Activated CD4-positive, alpha-beta memory T cell treated with anti-CD3 and anti-CD28 coated beads, Interleukin-2, amount 10 ng/mL, durations not matched to agents 7 days and 5 days (primary cell): ENCODE measurements around the gene CALM3. TPM values are rescaled to one million over a fixed set of nuclear protein-coding genes. Genes with fewer than 3 reads are reported as not detected.
A peak's percentile ranks its signal among the peaks of the same experiment; 100 is the strongest.

ENCODE experiments used
- CTCF ChIA-PET: fragments of 350-600 bp; sonication (Branson Sonifier 250); formaldehyde crosslinking; loops from one replicate; lab custom pipeline; 2021; ENCODE audit warnings: antibody characterized with exemption, inconsistent platforms; lab: Charles Lee
- POLR2A ChIA-PET: fragments of 350-600 bp; sonication (Branson Sonifier 250); formaldehyde crosslinking; loops from one replicate; lab custom pipeline; 2021; ENCODE audit warnings: antibody characterized with exemption; lab: Charles Lee
- DNase-seq: peaks from one replicate; pipeline ENCODE4 v3.0.0-alpha.2; 2020
- H3K27ac Mint-ChIP-seq: one replicate; pipeline ENCODE4 v1.8.0; 2021; ENCODE audit warnings: mild to moderate bottlenecking, mixed read lengths
- H3K27me3 Mint-ChIP-seq: one replicate; pipeline ENCODE4 v1.8.0; 2021; ENCODE audit warnings: mixed read lengths
- H3K36me3 Mint-ChIP-seq: one replicate; pipeline ENCODE4 v1.8.0; 2021; ENCODE audit warnings: low read depth, mixed read lengths
- H3K4me1 Mint-ChIP-seq: one replicate; pipeline ENCODE4 v1.8.0; 2021; ENCODE audit warnings: mixed read lengths
- H3K4me3 Mint-ChIP-seq: one replicate; pipeline ENCODE4 v1.8.0; 2021; ENCODE audit warnings: mild to moderate bottlenecking, mixed read lengths
- H3K9me3 Mint-ChIP-seq: one replicate; pipeline ENCODE4 v1.8.0; 2021; ENCODE audit warnings: mixed read lengths
- total RNA-seq, 2 experiments: library from RNA; stranded (reverse); gene quantifications; one replicate each; pipeline ENCODE4 v1.2.3, GENCODE V29; 2021

The CALM3 gene
- total RNA-seq, 2 experiments from 2014 or later = 446 to 465 TPM

DNA sequence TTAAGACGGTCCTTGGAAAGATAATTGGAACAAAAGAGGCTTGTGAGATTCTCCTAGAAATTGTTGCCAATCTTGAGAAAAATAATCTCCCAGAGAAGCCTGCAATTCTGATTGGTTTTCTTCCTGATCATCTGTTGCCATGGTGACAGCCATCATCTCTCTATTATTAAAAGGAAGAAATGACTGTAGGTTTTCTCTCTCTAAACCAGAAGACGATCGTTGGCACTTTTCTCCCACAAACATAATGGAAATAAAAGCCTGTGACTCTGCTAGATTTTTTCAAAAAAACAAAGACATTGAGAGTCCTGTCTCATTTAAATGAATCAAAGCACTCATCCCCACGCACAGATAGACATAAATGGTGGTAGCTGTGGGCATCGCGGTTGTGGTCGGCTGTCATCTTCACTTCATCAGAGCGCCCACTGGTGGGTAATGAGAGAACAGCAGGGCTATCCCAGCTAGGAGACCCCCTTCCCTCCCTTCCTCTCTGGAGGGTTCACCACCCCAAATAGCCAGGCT lies 21.7 kb upstream of the CALM3 start:
- no peak overlapping the region for H3K4me3 Mint-ChIP-seq
- H3K9me3 Mint-ChIP-seq = no peaks in the 10 kb centered on the region
- peak; percentile 37 for DNase-seq
- ChIA-PET POLR2A (interaction anchor here (1.0 kb wide), 1 partner anchor 22 kb away, joined by 9 read pairs; the partner anchor contains the start of gene CALM3), CTCF (interaction anchor here (0.6 to 1.6 kb wide), 6 partner anchors 14 to 309 kb away, joined by 3 to 5 read pairs (median 4); partner anchors contain the start of gene CALM3)
- H3K27me3 Mint-ChIP-seq = peaks cover 3% of the 10 kb centered on the region
- no peaks in the 10 kb centered on the region for H3K36me3 Mint-ChIP-seq
- H3K27ac Mint-ChIP-seq = no peak overlapping the region
- peaks cover 17% of the 10 kb centered on the region for H3K4me1 Mint-ChIP-seq

DNA sequence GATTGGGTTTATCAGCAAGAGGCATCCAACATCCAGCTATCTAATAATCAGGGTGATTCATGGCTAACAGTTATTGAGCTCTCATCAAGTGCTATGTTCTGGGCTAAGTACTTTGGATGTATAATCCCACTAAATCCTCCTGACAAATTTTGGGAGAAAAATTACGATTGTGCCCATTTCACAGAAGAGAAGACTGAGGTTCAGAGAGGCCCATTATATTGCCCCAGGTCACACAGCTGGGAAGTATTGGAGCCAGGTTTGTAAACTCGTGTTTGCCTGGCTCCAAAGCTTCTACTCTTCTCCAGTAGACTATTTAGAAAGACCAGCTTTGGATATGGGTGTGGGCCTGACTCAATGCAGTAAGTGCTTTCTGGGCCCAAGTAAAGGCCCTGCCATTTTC lies 20.9 kb upstream of the CALM3 start:
- H3K4me3 Mint-ChIP-seq = no peak overlapping the region
- H3K36me3 Mint-ChIP-seq = no peaks in the 10 kb centered on the region
- ChIA-PET POLR2A (interaction anchor here (1.0 kb wide), 1 partner anchor 21 kb away, joined by 9 read pairs; the partner anchor contains the start of gene CALM3), CTCF (interaction anchor here (0.6 to 1.6 kb wide), 7 partner anchors 13 to 56 kb away, joined by 3 to 5 read pairs (median 3); partner anchors contain the start of gene CALM3)
- H3K4me1 Mint-ChIP-seq = peaks cover 13% of the 10 kb centered on the region
- H3K27ac Mint-ChIP-seq = no peak overlapping the region
- no peaks in the 10 kb centered on the region for H3K9me3 Mint-ChIP-seq
- no peak for DNase-seq
- H3K27me3 Mint-ChIP-seq = peaks cover 2% of the 10 kb centered on the region

DNA sequence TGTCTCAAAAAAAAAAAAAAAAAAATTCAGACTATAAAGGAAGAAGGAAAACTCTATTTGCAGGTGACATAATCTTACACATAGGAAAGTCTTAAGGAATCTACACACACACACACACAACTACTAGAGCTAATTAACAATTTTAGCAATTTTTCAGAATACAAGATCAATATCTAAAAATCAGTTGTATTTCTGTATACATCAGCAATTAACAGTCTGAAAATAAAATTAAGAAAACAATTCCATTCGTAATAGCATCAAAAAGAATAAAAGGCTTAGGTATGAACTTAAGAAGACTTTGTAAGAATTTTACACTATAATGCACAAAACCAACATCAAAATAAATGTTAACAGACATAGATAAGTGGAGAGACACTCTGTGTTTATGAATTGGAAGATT lies 15.6 kb upstream of the CALM3 start:
- DNase-seq = no peak
- POLR2A ChIA-PET = interaction anchor here (1.5 kb wide), 1 partner anchor 14 kb away, joined by 3 read pairs; no protein-coding TSS in a partner anchor
- peaks cover 2% of the 10 kb centered on the region for H3K27me3 Mint-ChIP-seq
- H3K27ac Mint-ChIP-seq = no peak overlapping the region
- no peaks in the 10 kb centered on the region for H3K36me3 Mint-ChIP-seq
- no peak overlapping the region for H3K4me3 Mint-ChIP-seq
- no peaks in the 10 kb centered on the region for H3K9me3 Mint-ChIP-seq
- peaks cover 3% of the 10 kb centered on the region for H3K4me1 Mint-ChIP-seq
- CTCF ChIA-PET = interaction anchor here (0.7 kb wide), 3 partner anchors 47 to 67 kb away, joined by 3 to 4 read pairs (median 3); no protein-coding TSS in a partner anchor

DNA sequence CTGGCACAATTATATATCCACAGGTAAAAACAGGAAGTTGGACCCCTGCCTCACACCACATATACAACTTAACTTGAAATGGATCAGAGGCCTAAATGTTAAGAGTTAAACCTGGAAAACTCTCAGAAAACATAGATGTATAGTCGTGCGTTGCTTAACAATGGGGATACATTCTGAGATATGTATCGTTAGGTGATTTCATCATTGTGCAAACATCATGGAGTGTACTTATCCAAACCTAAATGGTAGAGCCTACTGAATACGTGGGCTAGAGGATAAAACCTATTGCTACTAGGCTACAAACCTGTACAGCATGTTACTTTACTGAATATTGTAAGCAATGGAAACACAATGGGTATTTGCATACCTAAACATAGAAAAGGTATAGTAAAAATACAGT lies 14.8 kb upstream of the CALM3 start:
- Mint-ChIP-seq H3K4me1 (peaks cover 3% of the 10 kb centered on the region), H3K27ac (no peak overlapping the region), H3K36me3 (no peaks in the 10 kb centered on the region), H3K9me3 (no peaks in the 10 kb centered on the region), H3K4me3 (no peak overlapping the region), H3K27me3 (peaks cover 2% of the 10 kb centered on the region)
- CTCF ChIA-PET = no interaction called here
- POLR2A ChIA-PET = interaction anchor here (1.5 kb wide), 1 partner anchor 14 kb away, joined by 3 read pairs; no protein-coding TSS in a partner anchor
- DNase-seq = no peak

DNA sequence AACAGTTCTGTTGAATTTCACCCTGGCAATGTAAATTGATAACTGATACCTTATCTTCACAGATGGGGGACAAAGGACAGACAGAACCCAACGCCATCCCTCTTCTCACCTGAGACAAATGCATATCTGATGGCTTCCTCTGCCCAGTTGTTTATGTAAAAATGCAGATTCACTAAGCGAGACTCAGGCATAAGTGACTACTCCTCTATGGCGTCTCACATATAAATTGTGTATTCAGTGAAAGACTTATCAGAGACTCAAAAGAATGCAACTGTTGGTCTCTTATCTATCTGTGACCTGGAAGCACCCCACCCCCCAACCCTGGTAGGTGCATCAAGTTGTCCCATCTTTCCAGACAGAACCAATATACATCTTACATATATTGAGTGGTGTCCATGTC lies 13.3 kb upstream of the CALM3 start:
- DNase-seq = no peak
- ChIA-PET CTCF (interaction anchor here (1.0 kb wide), 1 partner anchor 48 kb away, joined by 3 read pairs; no protein-coding TSS in a partner anchor), POLR2A (interaction anchor here (0.6 to 1.7 kb wide), 2 partner anchors 13 to 242 kb away, joined by 3 to 6 read pairs; partner anchors contain the start of gene CALM3)
- Mint-ChIP-seq H3K27ac (no peak overlapping the region), H3K4me3 (no peak overlapping the region), H3K36me3 (no peaks in the 10 kb centered on the region), H3K4me1 (peaks cover 3% of the 10 kb centered on the region), H3K27me3 (peaks cover 3% of the 10 kb centered on the region), H3K9me3 (no peaks in the 10 kb centered on the region)

DNA sequence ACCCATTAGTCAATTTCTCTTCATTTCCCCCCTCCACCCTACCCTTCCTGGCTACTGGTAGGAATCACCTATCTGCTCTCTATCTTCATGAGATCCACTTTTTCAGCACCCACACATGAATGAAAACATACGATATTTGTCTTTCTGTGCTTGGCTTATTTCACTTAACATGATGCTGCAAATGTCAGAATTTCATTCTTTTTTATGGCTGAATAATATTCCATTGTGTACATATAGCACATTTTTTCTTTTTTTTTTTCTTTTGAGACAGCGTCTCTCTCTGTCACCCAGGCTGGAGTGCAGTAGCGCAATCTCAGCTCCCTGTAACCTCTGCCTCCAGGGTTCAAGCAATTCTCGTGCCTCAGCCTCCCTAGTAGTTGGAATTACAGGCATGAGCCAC lies 9.9 kb upstream of the CALM3 start:
- no peak overlapping the region for H3K27ac Mint-ChIP-seq
- H3K4me1 Mint-ChIP-seq = no peaks in the 10 kb centered on the region
- DNase-seq = no peak
- POLR2A ChIA-PET = no interaction called here
- H3K9me3 Mint-ChIP-seq = no peaks in the 10 kb centered on the region
- peaks cover 1% of the 10 kb centered on the region for H3K27me3 Mint-ChIP-seq
- CTCF ChIA-PET = interaction anchor here (1.0 kb wide), 1 partner anchor 48 kb away, joined by 3 read pairs; no protein-coding TSS in a partner anchor
- no peaks in the 10 kb centered on the region for H3K36me3 Mint-ChIP-seq
- no peak overlapping the region for H3K4me3 Mint-ChIP-seq

DNA sequence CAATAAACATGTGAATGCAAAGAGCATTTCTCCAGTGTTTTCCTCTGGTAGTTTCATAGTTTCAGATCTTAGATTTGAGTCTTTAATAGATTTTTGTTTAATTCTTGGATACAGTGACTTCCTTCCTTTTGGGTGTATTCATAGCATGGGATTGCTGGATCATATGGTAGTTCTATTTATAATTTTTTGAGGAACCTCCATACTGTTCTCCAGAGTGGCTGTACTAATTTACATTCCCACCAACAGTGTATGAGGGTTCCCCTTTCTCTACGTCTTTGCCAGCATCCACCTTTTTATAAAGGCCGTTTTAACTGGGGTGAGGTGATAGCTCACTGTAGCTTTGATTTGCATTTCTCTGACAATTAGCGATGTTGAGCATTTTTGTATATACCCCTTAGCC lies 9.3 kb upstream of the CALM3 start:
- no peak overlapping the region for H3K4me3 Mint-ChIP-seq
- H3K9me3 Mint-ChIP-seq = no peaks in the 10 kb centered on the region
- no peak for DNase-seq
- H3K27ac Mint-ChIP-seq = no peak overlapping the region
- ChIA-PET CTCF (no interaction called here), POLR2A (interaction anchor here (0.7 kb wide), 1 partner anchor 9 kb away, joined by 3 read pairs; no protein-coding TSS in a partner anchor)
- no peaks in the 10 kb centered on the region for H3K4me1 Mint-ChIP-seq
- H3K36me3 Mint-ChIP-seq = no peaks in the 10 kb centered on the region
- H3K27me3 Mint-ChIP-seq = peaks cover 1% of the 10 kb centered on the region

DNA sequence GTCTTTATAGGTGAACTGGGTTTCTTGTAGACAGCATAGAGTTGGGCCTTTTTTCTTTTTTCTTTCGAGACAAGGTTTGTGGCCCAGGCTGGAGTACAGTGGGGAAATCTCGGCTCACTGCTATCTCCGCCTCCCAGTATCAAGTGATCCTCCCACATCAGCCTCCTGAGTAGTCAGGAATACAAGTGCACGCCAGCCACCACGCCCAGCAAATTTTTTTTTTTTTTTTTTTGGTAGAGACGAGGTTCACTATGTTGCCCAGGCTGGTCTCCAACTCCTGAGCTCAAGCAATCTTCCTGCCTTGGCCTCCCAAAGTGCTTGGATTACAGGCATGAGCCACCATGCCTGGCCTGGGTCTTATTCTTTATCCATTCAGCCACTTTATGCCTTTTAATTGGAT lies 5.1 kb upstream of the CALM3 start:
- peaks cover 8% of the 10 kb centered on the region for H3K4me1 Mint-ChIP-seq
- no peak overlapping the region for H3K4me3 Mint-ChIP-seq
- no peak overlapping the region for H3K27ac Mint-ChIP-seq
- peaks cover 22% of the 10 kb centered on the region for H3K36me3 Mint-ChIP-seq
- no peak for DNase-seq
- H3K27me3 Mint-ChIP-seq = peaks cover 13% of the 10 kb centered on the region
- CTCF ChIA-PET = no interaction called here
- peaks cover 16% of the 10 kb centered on the region for H3K9me3 Mint-ChIP-seq
- POLR2A ChIA-PET = no interaction called here

DNA sequence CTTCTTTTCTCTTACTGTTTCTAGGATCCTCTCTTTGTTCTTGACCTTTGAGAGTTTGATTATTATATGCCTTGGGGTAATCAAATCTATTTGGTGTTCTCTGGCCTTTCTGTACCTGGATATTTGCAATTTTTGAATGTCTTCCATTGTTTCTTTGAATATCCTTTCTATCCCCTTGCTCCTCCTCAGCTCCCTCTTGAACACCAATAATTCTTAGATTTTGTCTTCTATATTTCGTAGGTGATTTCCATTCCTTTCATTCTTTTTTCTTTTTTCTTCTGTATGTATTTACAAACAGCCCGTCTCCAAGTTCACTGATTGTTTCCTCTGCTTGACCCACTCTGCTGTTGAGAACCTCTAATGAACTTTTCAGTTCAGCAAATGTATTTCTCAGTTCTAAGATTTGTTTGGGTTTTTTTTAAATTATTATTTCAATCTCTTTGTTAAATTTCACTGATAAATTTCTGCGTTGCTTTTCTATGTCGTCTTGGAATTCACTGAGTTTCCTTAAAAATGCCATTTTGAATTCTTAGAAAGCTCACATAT lies 2.7 kb upstream of the CALM3 start:
- Mint-ChIP-seq H3K27ac (no peak overlapping the region), H3K36me3 (peaks cover 37% of the 10 kb centered on the region), H3K27me3 (peaks cover 12% of the 10 kb centered on the region), H3K4me3 (no peak overlapping the region), H3K4me1 (peaks cover 21% of the 10 kb centered on the region), H3K9me3 (peaks cover 16% of the 10 kb centered on the region)
- DNase-seq = no peak
- CTCF ChIA-PET = interaction anchor here (1.2 to 7.5 kb wide), 3 partner anchors 16 to 61 kb away, joined by 3 to 99 read pairs (median 3); no protein-coding TSS in a partner anchor
- POLR2A ChIA-PET = interaction anchor here (1.0 kb wide), 1 partner anchor 13 kb away, joined by 3 read pairs; no protein-coding TSS in a partner anchor

DNA sequence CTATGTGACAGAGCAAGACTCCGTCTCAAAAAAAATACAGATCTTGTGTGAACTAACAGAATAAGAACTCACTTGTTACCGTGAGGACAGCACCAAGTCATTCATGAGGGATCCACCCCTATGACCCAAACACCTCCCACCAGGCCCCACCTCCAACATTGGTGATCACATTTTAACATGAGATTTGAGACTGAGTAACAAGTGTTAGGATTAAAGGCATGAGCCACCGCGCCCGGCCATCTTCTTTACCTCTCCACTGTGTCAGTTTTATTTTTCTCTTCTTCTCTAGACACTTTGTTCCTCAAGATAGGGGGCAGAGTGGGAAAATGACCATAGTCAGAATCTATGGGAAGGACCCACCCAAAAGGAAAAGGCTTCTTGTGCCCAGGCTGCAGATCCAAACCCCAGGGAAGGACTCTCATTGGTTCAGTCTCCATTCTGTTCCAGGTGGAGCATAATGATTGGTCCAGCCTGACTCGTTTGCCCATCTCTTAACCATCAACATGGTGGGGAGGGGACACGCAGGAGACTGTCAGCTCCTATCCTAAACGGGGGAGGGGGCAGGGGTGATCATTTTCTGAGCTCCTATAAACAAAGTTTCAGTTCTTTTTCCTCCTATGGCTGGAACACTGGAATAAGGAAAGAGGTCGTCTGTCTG lies 1.3 kb upstream of the CALM3 start:
- H3K27ac Mint-ChIP-seq = peak overlapping the region; percentile 100
- H3K36me3 Mint-ChIP-seq = peaks cover 40% of the 10 kb centered on the region
- H3K27me3 Mint-ChIP-seq = peaks cover 12% of the 10 kb centered on the region
- H3K9me3 Mint-ChIP-seq = peaks cover 16% of the 10 kb centered on the region
- H3K4me1 Mint-ChIP-seq = peaks cover 34% of the 10 kb centered on the region
- DNase-seq = no peak
- CTCF ChIA-PET = interaction anchor here (0.8 to 7.5 kb wide), 10 partner anchors 14 to 76 kb away, joined by 3 to 99 read pairs (median 4); partner anchors contain the start of gene DACT3
- POLR2A ChIA-PET = interaction anchor here (0.7 to 4.3 kb wide), 16 partner anchors 8 to 531 kb away, joined by 3 to 129 read pairs (median 8); partner anchors contain the start of genes DACT3 and SAE1
- H3K4me3 Mint-ChIP-seq = peak overlapping the region; percentile 100

DNA sequence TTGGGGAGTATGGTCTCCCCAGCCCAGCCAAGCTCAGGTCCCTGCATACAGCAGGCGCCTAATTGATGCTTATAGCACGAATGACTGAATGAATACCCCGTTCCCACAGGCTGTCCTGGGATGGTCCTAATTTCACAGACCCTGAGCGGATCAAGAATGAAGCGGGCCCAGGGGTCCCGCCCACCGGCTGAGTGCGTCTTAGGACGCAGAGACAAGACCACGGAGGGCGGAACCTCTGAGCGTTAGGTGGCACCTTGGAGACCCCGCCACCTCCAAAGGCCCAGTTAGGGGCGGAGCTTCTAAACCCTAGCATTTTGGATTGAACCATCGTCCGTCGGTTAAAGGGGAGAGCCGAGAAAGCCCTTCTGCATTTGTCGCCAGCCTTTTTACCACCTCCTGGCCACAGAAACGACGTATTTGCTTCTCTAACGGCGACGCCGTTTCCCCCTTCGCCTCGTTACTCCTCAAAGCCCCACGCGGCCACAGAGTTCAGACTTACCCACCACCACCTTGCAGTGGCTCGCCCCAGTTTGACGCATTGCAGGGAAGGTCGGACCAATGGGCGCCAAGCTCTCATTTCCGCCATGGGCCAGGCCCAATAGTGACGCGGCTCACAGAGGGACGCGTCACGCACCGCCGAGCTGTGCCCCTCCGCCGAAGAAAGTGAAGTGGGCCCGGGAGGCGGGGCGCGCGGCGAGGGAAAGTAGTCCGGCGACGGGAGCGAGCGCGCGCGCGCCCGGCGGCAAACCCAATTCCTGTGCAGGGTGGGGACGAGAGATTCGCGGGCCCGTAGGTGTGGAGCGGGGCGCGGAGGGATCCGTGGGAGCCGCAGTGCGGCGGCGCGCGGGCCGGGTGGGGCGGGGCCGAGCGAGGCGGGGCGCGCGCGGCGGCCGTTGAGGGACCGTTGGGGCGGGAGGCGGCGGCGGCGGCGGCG lies 479 bp upstream of the CALM3 start:
- ChIA-PET POLR2A (interaction anchor here (0.7 to 4.3 kb wide), 31 partner anchors 8 to 1008 kb away, joined by 3 to 129 read pairs (median 5); partner anchors contain the start of genes BICRA, DACT3, FKRP and FOXA3), CTCF (interaction anchor here (0.9 to 7.5 kb wide), 11 partner anchors 13 to 150 kb away, joined by 3 to 99 read pairs (median 4); partner anchors contain the start of gene DACT3)
- peaks cover 38% of the 10 kb centered on the region for H3K4me1 Mint-ChIP-seq
- peak overlapping the region; percentile 100 for H3K27ac Mint-ChIP-seq
- peaks cover 48% of the 10 kb centered on the region for H3K36me3 Mint-ChIP-seq
- H3K9me3 Mint-ChIP-seq = peaks cover 16% of the 10 kb centered on the region
- peaks cover 12% of the 10 kb centered on the region for H3K27me3 Mint-ChIP-seq
- H3K4me3 Mint-ChIP-seq = peak overlapping the region; percentile 100
- DNase-seq = peak; percentile 97
